Stimulated activated effector memory CD8-positive, alpha-beta T cell treated with anti-CD3 and anti-CD28 coated beads, Interleukin-12 subunit alpha, Interleukin-12 subunit beta, amount 100 ng/mL, for 72 hours (primary cell): Measurements from ENCODE around the gene TMEM271.
"Not testable (repeated sequence)": the region's sequence is repeated elsewhere in the genome, so short reads cannot be mapped to it uniquely, and the experiment has no call there.

Experiments used
- ATAC-seq: fragments of 150-1000 bp; cut with Tn5 transposase; 2 replicates; pipeline ENCODE4 v1.10.0; 2021
- DNase-seq, 2 donors: peaks; one replicate each; pipeline ENCODE4 v3.0.0; 2021 to 2022; ENCODE audit warnings: low spot score in 2 of 2
- H3K27ac Mint-ChIP-seq: one replicate; pipeline ENCODE4 v1.8.0; 2022; ENCODE audit warnings: mild to moderate bottlenecking, mixed read lengths
- H3K36me3 Mint-ChIP-seq: one replicate; pipeline ENCODE4 v1.8.0; 2022; ENCODE audit warnings: mild to moderate bottlenecking, mixed read lengths
- H3K4me1 Mint-ChIP-seq: one replicate; pipeline ENCODE4 v1.8.0; 2022; ENCODE audit warnings: mixed read lengths
- H3K4me3 Mint-ChIP-seq: one replicate; pipeline ENCODE4 v1.8.0; 2022; ENCODE audit warnings: mild to moderate bottlenecking, mixed read lengths
- H3K9me3 Mint-ChIP-seq: one replicate; pipeline ENCODE4 v1.8.0; 2022; ENCODE audit warnings: mixed read lengths

The TMEM271 gene

GRCh38 chr4:562458-562857 lies 13.6 kb downstream of the TMEM271 start:
- not testable (repeated sequence) for ATAC-seq, H3K36me3 Mint-ChIP-seq, DNase-seq, H3K4me3 Mint-ChIP-seq, H3K4me1 Mint-ChIP-seq, H3K9me3 Mint-ChIP-seq, H3K27ac Mint-ChIP-seq

- H3K4me3 Mint-ChIP-seq: no peak overlapping the region
- ATAC-seq (no peak), DNase-seq (no peak)
- H3K36me3 Mint-ChIP-seq: no peaks in the 10 kb centered on the region
- no peak overlapping the region for H3K27ac Mint-ChIP-seq
- no peaks in the 10 kb centered on the region for H3K4me1 Mint-ChIP-seq
- no peaks in the 10 kb centered on the region for H3K9me3 Mint-ChIP-seq
Observed at GRCh38 chr4:561426-561825, 14.7 kb downstream of the TMEM271 start.

- Mint-ChIP-seq H3K9me3 (no peaks in the 10 kb centered on the region), H3K4me1 (no peaks in the 10 kb centered on the region), H3K36me3 (no peaks in the 10 kb centered on the region), H3K27ac (no peak overlapping the region), H3K4me3 (no peak overlapping the region)
- DNase-seq (no peak), ATAC-seq (no peak)
Observed at GRCh38 chr4:560731-561291, 15.3 kb downstream of the TMEM271 start.

- no peaks in the 10 kb centered on the region for H3K9me3 Mint-ChIP-seq
- no peak overlapping the region for H3K4me3 Mint-ChIP-seq
- no peaks in the 10 kb centered on the region for H3K4me1 Mint-ChIP-seq
- no peaks in the 10 kb centered on the region for H3K36me3 Mint-ChIP-seq
- no peak overlapping the region for H3K27ac Mint-ChIP-seq
- DNase-seq (no peak), ATAC-seq (no peak)
Observed at GRCh38 chr4:560061-560460, 16.0 kb downstream of the TMEM271 start.

GRCh38 chr4:555566-556275 lies 20.4 kb downstream of the TMEM271 start:
- Mint-ChIP-seq H3K4me1 (no peaks in the 10 kb centered on the region), H3K4me3 (no peak overlapping the region), H3K36me3 (no peaks in the 10 kb centered on the region), H3K9me3 (peaks cover 4% of the 10 kb centered on the region), H3K27ac (no peak overlapping the region)
- ATAC-seq: no peak
- DNase-seq: no peak

- ATAC-seq, DNase-seq, H3K27ac Mint-ChIP-seq, H3K9me3 Mint-ChIP-seq, H3K36me3 Mint-ChIP-seq, H3K4me3 Mint-ChIP-seq, H3K4me1 Mint-ChIP-seq: not testable (repeated sequence)
Observed at GRCh38 chr4:554793-555320, 21.2 kb downstream of the TMEM271 start.

GRCh38 chr4:552019-552418 lies 24.1 kb downstream of the TMEM271 start:
- Mint-ChIP-seq H3K4me1 (no peaks in the 10 kb centered on the region), H3K4me3 (no peak overlapping the region), H3K9me3 (peaks cover 10% of the 10 kb centered on the region), H3K27ac (no peak overlapping the region), H3K36me3 (no peaks in the 10 kb centered on the region)
- no peak for ATAC-seq
- DNase-seq: no peak

- not testable (repeated sequence) for ATAC-seq, H3K36me3 Mint-ChIP-seq, H3K4me3 Mint-ChIP-seq, H3K27ac Mint-ChIP-seq, DNase-seq, H3K4me1 Mint-ChIP-seq
- peaks cover 13% of the 10 kb centered on the region for H3K9me3 Mint-ChIP-seq
Observed at GRCh38 chr4:550268-550667, 25.8 kb downstream of the TMEM271 start.

GRCh38 chr4:548976-549375 lies 27.1 kb downstream of the TMEM271 start:
- Mint-ChIP-seq H3K36me3 (no peaks in the 10 kb centered on the region), H3K4me1 (no peaks in the 10 kb centered on the region)

GRCh38 chr4:545612-546011 lies 30.5 kb downstream of the TMEM271 start:
- H3K4me1 Mint-ChIP-seq: no peaks in the 10 kb centered on the region

More at GRCh38 chr4:548976-549375, 27.1 kb downstream of the TMEM271 start:
- no peak overlapping the region for H3K27ac Mint-ChIP-seq
- no peak overlapping the region for H3K4me3 Mint-ChIP-seq
- DNase-seq (no peak), ATAC-seq (no peak)
- peaks cover 13% of the 10 kb centered on the region for H3K9me3 Mint-ChIP-seq

GRCh38 chr4:544386-545105 lies 31.5 kb downstream of the TMEM271 start:
- Mint-ChIP-seq H3K27ac (no peak overlapping the region), H3K36me3 (no peaks in the 10 kb centered on the region), H3K9me3 (peaks cover 12% of the 10 kb centered on the region)

More at GRCh38 chr4:545612-546011, 30.5 kb downstream of the TMEM271 start:
- no peak overlapping the region for H3K4me3 Mint-ChIP-seq
- no peak for ATAC-seq
- no peak for DNase-seq
- peaks cover 14% of the 10 kb centered on the region for H3K9me3 Mint-ChIP-seq
- no peak overlapping the region for H3K27ac Mint-ChIP-seq
- no peaks in the 10 kb centered on the region for H3K36me3 Mint-ChIP-seq

GRCh38 chr4:541271-541670 lies 34.8 kb downstream of the TMEM271 start:
- DNase-seq (no peak), ATAC-seq (no peak)
- Mint-ChIP-seq H3K4me3 (no peak overlapping the region), H3K36me3 (peaks cover 6% of the 10 kb centered on the region), H3K27ac (no peak overlapping the region), H3K9me3 (peaks cover 7% of the 10 kb centered on the region), H3K4me1 (no peaks in the 10 kb centered on the region)

More at GRCh38 chr4:544386-545105, 31.5 kb downstream of the TMEM271 start:
- no peak overlapping the region for H3K4me3 Mint-ChIP-seq
- H3K4me1 Mint-ChIP-seq: no peaks in the 10 kb centered on the region
- ATAC-seq: no peak
- no peak for DNase-seq

GRCh38 chr4:538542-539142 lies 37.5 kb downstream of the TMEM271 start:
- Mint-ChIP-seq H3K9me3 (peaks cover 4% of the 10 kb centered on the region), H3K27ac (no peak overlapping the region)
- no peak for ATAC-seq

GRCh38 chr4:537436-538264 lies 38.4 kb downstream of the TMEM271 start:
- peak overlapping the region; percentile 82 for H3K27ac Mint-ChIP-seq
- DNase-seq (no peak), ATAC-seq (no peak)
- H3K9me3 Mint-ChIP-seq: peaks cover 1% of the 10 kb centered on the region
- H3K4me1 Mint-ChIP-seq: no peaks in the 10 kb centered on the region
- H3K4me3 Mint-ChIP-seq: no peak overlapping the region
- H3K36me3 Mint-ChIP-seq: peaks cover 28% of the 10 kb centered on the region

More at GRCh38 chr4:538542-539142, 37.5 kb downstream of the TMEM271 start:
- no peak for DNase-seq
- Mint-ChIP-seq H3K4me1 (no peaks in the 10 kb centered on the region), H3K4me3 (no peak overlapping the region), H3K36me3 (peaks cover 25% of the 10 kb centered on the region)
